HepG2 (cell line): ENCODE data around the gene MAFF. TPM values are rescaled to one million over a fixed set of nuclear protein-coding genes. Genes with fewer than 3 reads are reported as not detected.

Experiments used
- ATAC-seq: fragments of 200-7000 bp; cut with Tn5 transposase; 3 replicates; pipeline ENCODE4 v1.9.1; 2020; ENCODE audit warnings: mild to moderate bottlenecking, moderate library complexity
- BruUV-seq: library from RNA; stranded (reverse); fragments of 400-500 nt; replicated peaks from 2 replicates; lab custom pipeline; 2021; lab: Mats Ljungman, UMichigan
- CTCF ChIA-PET: fragments of 300-600 bp; formaldehyde crosslinking; extraction: SDS; loops from one replicate; lab custom pipeline; 2021; ENCODE audit warnings: low total read pairs, inconsistent platforms, low intra/inter-chr PET ratio; lab: Yijun Ruan, JAX
- POLR2A ChIA-PET: fragments of 350-600 bp; sonication (Branson Sonifier 250); formaldehyde crosslinking; loops from one replicate; lab custom pipeline; 2020; ENCODE audit warnings: antibody characterized with exemption, inconsistent platforms; lab: Yijun Ruan, JAX
- DNase-seq: peaks from one replicate; pipeline ENCODE4 v3.0.0-alpha.2; 2015; ENCODE audit warnings: low spot score
- FAIRE-seq: peaks from 3 replicates; lab custom pipeline; 2011; peaks lifted over from hg19 to GRCh38; lab: Jason Lieb, UNC
- H2AFZ ChIP-seq: one replicate; pipeline ENCODE4 v1.6.1; 2011; ENCODE audit warnings: low read length, inconsistent platforms
- H3K27ac ChIP-seq: fragments of 300-600 bp; 3 replicates; pipeline ENCODE4 v1.8.0; 2011; ENCODE audit warnings: mixed run types, mild to moderate bottlenecking, mixed read lengths, low read length, inconsistent platforms; ENCODE audit not compliant: insufficient read depth; ENCODE audit errors: extremely low read length
- H3K27me3 ChIP-seq, 2 experiments: fragments of 200-600 bp in 1 of 2; 2 replicates in 1 of 2; 3 replicates in 1 of 2; pipeline versions ENCODE4 v1.6.0 to v1.8.0; 2011; ENCODE audit warnings: low read length in 2 of 2, mild to moderate bottlenecking in 2 of 2, moderate library complexity in 2 of 2, inconsistent platforms in 1 of 2; ENCODE audit not compliant: insufficient read depth in 2 of 2, control insufficient read depth in 1 of 2
- H3K36me3 ChIP-seq, 2 experiments: fragments of 200-600 bp in 1 of 2; replicated peaks in 1 of 2; 2 replicates in 1 of 2; 3 replicates in 1 of 2; pipeline versions ENCODE4 v1.5.1 to v1.8.0; 2011; ENCODE audit warnings: low read length in 2 of 2, inconsistent platforms in 1 of 2; ENCODE audit not compliant: insufficient read depth in 2 of 2, control insufficient read depth in 1 of 2
- H3K4me1 ChIP-seq: 2 replicates; pipeline ENCODE4 v1.5.1; 2012; ENCODE audit warnings: low read length, inconsistent platforms; ENCODE audit not compliant: insufficient read depth
- H3K4me2 ChIP-seq: 2 replicates; pipeline ENCODE4 v1.6.0; 2011; ENCODE audit warnings: low read depth, low read length, inconsistent platforms
- H3K4me3 ChIP-seq, 3 experiments: fragments of 200-600 bp in 1 of 3; sonication (generic), shearing (Covaris generic) in 1 of 3; replicated peaks in 1 of 3; 2 replicates each; pipeline ENCODE4 v1.5.1; 2011 to 2016; ENCODE audit warnings: low read length in 3 of 3, inconsistent platforms in 2 of 3, low read depth in 2 of 3, mild to moderate bottlenecking in 2 of 3, control low read depth in 1 of 3, mixed read lengths in 1 of 3; ENCODE audit not compliant: insufficient read depth in 1 of 3
- H3K79me2 ChIP-seq: one replicate; pipeline ENCODE4 v1.6.1; 2011; ENCODE audit warnings: low read length, inconsistent platforms; ENCODE audit not compliant: insufficient read depth
- H3K9ac ChIP-seq: 2 replicates; pipeline ENCODE4 v1.6.0; 2011; ENCODE audit warnings: mild to moderate bottlenecking, low read depth, low read length, inconsistent platforms; ENCODE audit not compliant: insufficient read depth
- H3K9me3 ChIP-seq: 2 replicates; pipeline ENCODE4 v1.5.1; 2012; ENCODE audit warnings: mild to moderate bottlenecking, low read length
- H4K20me1 ChIP-seq: 2 replicates; pipeline ENCODE4 v1.6.0; 2011; ENCODE audit warnings: inconsistent platforms, mild to moderate bottlenecking, low read length, moderate library complexity; ENCODE audit not compliant: insufficient read depth
- KDM2A ChIP-seq: sonication (generic); formaldehyde crosslinking; IDR thresholded peaks from 2 replicates; pipeline ENCODE4 v1.4.0; 2020; ENCODE audit warnings: low read depth, missing genetic modification reagents, borderline replicate concordance
- MXD3 ChIP-seq: IDR thresholded peaks from 2 replicates; pipeline ENCODE4 v1.6.1; 2016; ENCODE audit warnings: mild to moderate bottlenecking, missing biosample characterization, missing genetic modification reagents
- MXI1 ChIP-seq: IDR thresholded peaks from 3 replicates; pipeline ENCODE4 v1.6.1; 2012; ENCODE audit warnings: low read depth, low read length, inconsistent platforms, borderline replicate concordance
- ZBTB14 ChIP-seq: sonication (generic); formaldehyde crosslinking; IDR thresholded peaks from 2 replicates; pipeline ENCODE4 v1.4.0; 2020; ENCODE audit warnings: missing genetic modification reagents
- ZNF275 ChIP-seq: sonication (generic); formaldehyde crosslinking; IDR thresholded peaks from 2 replicates; pipeline ENCODE4 v1.8.0; 2022; ENCODE audit warnings: missing genetic modification reagents, mild to moderate bottlenecking, inconsistent platforms, borderline replicate concordance
- ZNF350 ChIP-seq: sonication (generic); formaldehyde crosslinking; IDR thresholded peaks from 2 replicates; pipeline ENCODE4 v1.4.0; 2020; ENCODE audit warnings: mild to moderate bottlenecking, low read depth, missing genetic modification reagents, borderline replicate concordance
- ZNF414 ChIP-seq: sonication (generic); formaldehyde crosslinking; IDR thresholded peaks from 2 replicates; pipeline ENCODE4 v1.5.0; 2020; ENCODE audit warnings: missing genetic modification reagents
- ZNF513 ChIP-seq: sonication (generic); formaldehyde crosslinking; conservative IDR thresholded peaks from 2 replicates; pipeline ENCODE4 v1.5.0; 2020; ENCODE audit warnings: missing genetic modification reagents
- ZNF7 ChIP-seq: IDR thresholded peaks from 2 replicates; pipeline ENCODE4 v1.6.1; 2016; ENCODE audit warnings: missing biosample characterization, missing genetic modification reagents
- ZNF891 ChIP-seq: sonication (generic); formaldehyde crosslinking; IDR thresholded peaks from 2 replicates; pipeline ENCODE4 v1.5.0; 2020; ENCODE audit warnings: mild to moderate bottlenecking, missing genetic modification reagents
- WGBS: methylation state at CpG from one replicate; pipeline ENCODE4 v1.1.6; 2017; ENCODE audit warnings: low lambda C conversion rate; 5-methylcytosine and 5-hydroxymethylcytosine counted together
- in situ Hi-C: cut with HindIII; loops from 2 replicates; pipeline ENCODE4 v1.10.0; 2017; ENCODE audit warnings: low pct_unique_long_range_greater_than_20kb; ENCODE audit not compliant: extremely low pct_ligation_motif_present
- intact Hi-C: fragments of 100-400 bp; cut with micrococcal nuclease; formaldehyde crosslinking; loops from one replicate; pipeline ENCODE4 v1.10.0; 2022; ENCODE audit not compliant: unreplicated experiment
- polyA plus RNA-seq, 8 experiments: library from polyadenylated mRNA; depleted of rRNA in 3 of 8; stranded (reverse) in 7 of 8; unstranded in 1 of 8; fragments of >200 nt; fragmentation: Illumina TruSeq in 4 of 8; extraction: Trizol in 4 of 8; gene quantifications; 2 replicates each; pipeline versions ENCODE4 v1.2.1 to v1.2.3, GENCODE V29; 2011 to 2016; ENCODE audit warnings: low read depth in 4 of 8, missing spikeins in 1 of 8, mixed read lengths in 1 of 8; ENCODE audit not compliant: insufficient read depth in 1 of 8
- total RNA-seq, 5 experiments: library from RNA; depleted of rRNA; stranded (reverse); fragments of >200 nt; fragmentation: Illumina TruSeq; extraction: Trizol; gene quantifications; 2 replicates each; pipeline ENCODE4 v1.2.3, GENCODE V29; 2016; ENCODE audit warnings: low read depth in 1 of 5

MAFF gene
- total and polyA plus RNA-seq, 2 of the 13 experiments (the other 11 are each of a cell fraction or from before 2014, with no cell fraction given): 5.4 to 14.3 TPM

- ATAC-seq: no peak
- Histone ChIP-seq H3K9ac (peak overlapping the region; percentile 42), H4K20me1 (peaks cover 36% of the 10 kb centered on the region; the same call in 1 of the 2 replicates), H3K4me1 (peaks cover 55% of the 10 kb centered on the region), H3K27me3 (no peaks in the 10 kb centered on the region), H3K79me2 (peaks cover 39% of the 10 kb centered on the region), H3K4me3 (peak overlapping the region; percentile 34 to 69 (median 51)), H3K27ac (peak overlapping the region; percentile 90), H3K9me3 (no peaks in the 10 kb centered on the region), H2AFZ (peak overlapping the region; percentile 44), H3K4me2 (peak overlapping the region; percentile 93), H3K36me3 (peaks cover 0 to 5% of the 10 kb centered on the region in 2 experiments; a peak in 2 of 5 replicates)
- in situ Hi-C loops (loop anchor here (10.0 kb wide), 1 partner anchor 87 kb away; the partner anchor contains the start of gene BAIAP2L2), intact Hi-C loops (loop anchor here (2.0 to 5.0 kb wide), 2 partner anchors 15 to 89 kb away; partner anchors contain the start of gene BAIAP2L2)
- DNase-seq: no peak
- TF ChIP-seq ZNF275 (CRISPR knock-in tag) (no peak), ZNF891 (CRISPR knock-in tag) (0 out of 2 replicates have a peak, but pooled peaks have one; percentile 26), ZNF350 (0 out of 2 replicates have a peak, but pooled peaks have one; percentile 19)
- TSS peak; percentile 77 for BruUV-seq
- no peak for FAIRE-seq
- WGBS: 54% methylated on average over 1 of the region's 8 CpGs
- POLR2A ChIA-PET: interaction anchor here (0.9 to 3.3 kb wide), 14 partner anchors 9 to 90 kb away, joined by 3 to 26 read pairs (median 4); partner anchors contain the start of genes BAIAP2L2 and PLA2G6
- CTCF ChIA-PET: no interaction called here
Measured at GRCh38 chr22:38201371-38201710, 453 bp upstream of the MAFF start.

- FAIRE-seq: no peak
- peak; percentile 91; the same call in 2 of the 3 replicates for TF ChIP-seq MXI1
- no peak for TF ChIP-seq MXD3 (CRISPR knock-in tag)
- peak; percentile 67; the same call in 1 of the 2 replicates for TF ChIP-seq ZNF414
- TF ChIP-seq ZBTB14 (CRISPR knock-in tag): peak; percentile 76
- TF ChIP-seq KDM2A (CRISPR knock-in tag): peak; percentile 8; the same call in 1 of the 2 replicates
- no peak for TF ChIP-seq ZNF7
- no peak for TF ChIP-seq ZNF513 (CRISPR knock-in tag)
Measured at GRCh38 chr22:38202437-38203089, 769 bp downstream of the MAFF start.

More at GRCh38 chr22:38202437-38203089, 769 bp downstream of the MAFF start:
- POLR2A ChIA-PET: interaction anchor here (0.9 to 3.3 kb wide), 14 partner anchors 9 to 95 kb away, joined by 3 to 26 read pairs (median 6); partner anchors contain the start of genes BAIAP2L2 and PLA2G6
- DNase-seq (peak; percentile 50), ATAC-seq (peak; percentile 76)
- 3% methylated on average over 6 of the region's 74 CpGs for WGBS
- BruUV-seq: no TSS peak
- Histone ChIP-seq H4K20me1 (peaks cover 42% of the 10 kb centered on the region; the same call in 1 of the 2 replicates), H2AFZ (no peak overlapping the region), H3K4me2 (peak overlapping the region; percentile 87), H3K4me3 (peak overlapping the region; percentile 78 to 88 (median 83)), H3K4me1 (peaks cover 46% of the 10 kb centered on the region), H3K36me3 (peaks cover 0 to 5% of the 10 kb centered on the region in 2 experiments; a peak in 2 of 5 replicates), H3K79me2 (peaks cover 46% of the 10 kb centered on the region), H3K9ac (peak overlapping the region; percentile 98), H3K27ac (peak overlapping the region; percentile 90), H3K27me3 (no peaks in the 10 kb centered on the region), H3K9me3 (no peaks in the 10 kb centered on the region)
- CTCF ChIA-PET: no interaction called here
- intact Hi-C loops (loop anchor here (5.0 kb wide), 1 partner anchor 90 kb away; the partner anchor contains the start of gene BAIAP2L2), in situ Hi-C loops (loop anchor here (10.0 kb wide), 1 partner anchor 88 kb away; the partner anchor contains the start of gene BAIAP2L2)
